Activated naive CD4-positive, alpha-beta T cell (primary cell): Measurements from ENCODE around the gene MYLK.

Source experiments
- DNase-seq, 4 experiments: peaks; one replicate each; lab custom pipeline; 2025; lab: John Stamatoyannopoulos, UW

MYLK gene

DNA sequence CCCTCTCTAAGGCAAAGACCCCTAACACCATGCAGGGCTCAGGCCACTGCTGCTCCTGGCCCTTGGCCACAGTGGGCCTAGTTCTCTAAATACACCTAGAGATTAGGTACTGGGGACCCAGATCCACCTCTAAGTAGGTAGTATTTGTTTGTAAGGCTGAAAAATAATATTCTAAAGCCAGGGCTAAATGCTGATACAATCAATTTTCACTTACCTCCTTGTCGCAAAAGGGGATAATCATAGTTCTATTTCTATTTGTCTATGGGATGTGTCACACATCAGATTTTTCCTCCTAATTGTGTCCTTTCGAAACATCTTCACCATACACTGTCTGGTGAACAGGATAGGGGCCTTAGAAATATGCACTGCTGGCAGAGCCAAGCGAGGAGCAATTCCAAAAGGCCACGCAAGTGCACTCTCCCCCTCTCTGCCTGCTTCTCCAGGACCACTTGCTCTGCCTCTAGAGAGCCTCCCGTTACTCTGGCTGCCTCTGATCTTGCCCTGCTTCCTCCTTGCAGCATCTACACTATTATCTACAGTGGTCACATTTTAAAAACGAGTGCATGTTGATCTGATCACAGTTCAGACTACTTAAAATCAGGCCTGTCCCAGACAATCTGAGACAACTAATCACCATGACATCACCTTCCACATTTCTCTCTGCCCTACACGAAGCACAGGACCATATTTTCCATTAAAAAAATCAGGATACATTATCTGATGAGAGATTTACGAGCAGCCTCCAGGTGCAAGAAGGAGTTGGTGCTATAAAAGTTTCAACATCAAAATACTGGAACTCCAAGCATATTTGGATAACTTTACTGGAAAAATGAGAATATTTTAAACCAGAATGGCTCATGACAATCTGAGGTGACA, 115.4 kb downstream of the MYLK start:
- no peak for DNase-seq

DNA sequence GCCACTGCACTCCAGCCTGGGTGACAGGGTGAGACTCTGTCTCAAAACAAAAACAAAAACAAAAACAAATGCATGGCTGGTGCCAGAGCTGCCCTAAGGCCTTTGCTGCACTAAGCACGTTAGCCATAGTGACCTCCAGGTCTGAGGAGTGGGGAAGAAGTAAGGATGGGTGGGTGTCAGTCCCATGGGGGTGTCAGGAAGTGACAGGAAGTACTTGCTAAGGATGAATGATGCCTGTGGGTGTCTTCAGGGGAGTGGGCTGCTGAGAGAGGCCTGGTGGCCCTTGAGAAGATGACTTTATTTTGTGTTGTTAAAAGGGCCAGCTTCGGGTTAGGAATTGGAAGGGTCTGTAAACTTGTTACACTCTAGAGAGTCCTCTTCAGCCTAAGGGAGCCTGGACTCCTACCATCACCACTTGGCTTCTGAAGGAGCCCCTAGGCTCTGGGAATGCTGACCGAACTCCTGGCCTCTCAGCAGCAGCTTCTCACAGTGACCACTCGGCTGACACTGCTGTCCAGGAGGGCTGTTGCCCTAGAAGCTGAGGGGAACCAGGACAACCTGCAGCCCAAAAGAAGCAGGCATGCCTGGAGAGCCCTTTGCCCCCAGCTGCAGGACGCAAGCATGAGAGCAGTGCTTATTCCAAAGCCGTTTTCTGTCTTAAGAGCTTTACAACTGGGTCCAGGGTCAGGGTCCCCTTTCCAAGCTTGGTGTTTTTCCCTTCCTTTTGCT, 116.4 kb downstream of the MYLK start:
- no peak for DNase-seq

DNA sequence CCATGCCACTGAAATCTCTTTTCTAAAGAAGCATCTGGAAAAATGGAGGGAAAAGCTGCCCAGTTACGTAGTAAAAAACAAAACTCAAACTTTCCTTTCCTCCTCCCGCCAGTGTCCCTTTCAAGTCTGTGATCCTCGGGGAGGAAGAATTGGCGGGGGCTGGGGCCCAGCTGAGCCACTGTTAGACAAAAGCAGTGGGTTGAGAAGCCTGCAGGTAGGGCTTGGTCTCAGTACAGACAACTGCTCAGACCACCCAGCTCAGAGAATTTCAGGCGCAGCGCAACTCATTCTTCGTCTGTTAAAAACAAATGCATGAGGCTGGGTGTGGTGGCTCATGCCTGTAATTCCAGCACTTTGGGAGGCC, 117.1 kb downstream of the MYLK start:
- no peak for DNase-seq

DNA sequence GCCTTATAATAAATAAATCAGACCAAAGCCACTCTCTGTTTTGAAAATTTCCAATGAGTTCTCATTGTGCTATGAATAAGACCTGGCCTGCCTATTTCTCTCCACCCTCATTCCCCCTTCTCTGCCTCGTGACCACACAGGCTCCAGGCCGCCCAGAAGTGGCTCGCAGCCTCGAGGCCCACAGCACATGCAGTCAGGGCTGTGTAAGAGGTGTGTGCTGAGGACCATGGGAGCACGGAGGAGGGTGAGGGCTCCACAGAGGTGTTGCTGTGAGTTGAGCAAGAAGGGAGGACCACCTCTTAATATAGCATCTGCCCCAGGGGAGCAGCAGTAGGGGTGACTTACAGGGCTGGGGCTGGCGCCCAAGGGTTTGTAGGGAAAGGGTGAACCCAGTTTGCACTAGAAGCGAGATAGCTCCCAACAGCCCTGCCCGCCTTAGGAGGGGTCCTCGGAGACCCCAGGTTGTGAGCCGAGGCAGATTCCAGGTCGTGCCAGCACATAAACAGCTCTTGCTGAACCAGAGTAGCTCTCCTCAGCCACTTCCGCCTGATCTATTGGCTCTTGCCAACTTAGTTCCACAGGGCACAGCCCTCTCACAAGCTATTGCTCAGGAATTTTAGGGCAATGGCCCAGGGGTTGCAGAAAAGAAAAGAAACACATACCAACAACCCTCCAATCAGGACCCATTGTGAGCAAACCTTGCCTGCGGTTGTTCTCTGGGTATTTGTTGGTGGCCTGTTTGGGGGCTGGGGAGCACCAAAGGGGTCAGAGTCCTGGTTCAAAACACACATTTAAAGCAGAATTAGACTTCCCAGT, 117.7 kb downstream of the MYLK start:
- no peak for DNase-seq

DNA sequence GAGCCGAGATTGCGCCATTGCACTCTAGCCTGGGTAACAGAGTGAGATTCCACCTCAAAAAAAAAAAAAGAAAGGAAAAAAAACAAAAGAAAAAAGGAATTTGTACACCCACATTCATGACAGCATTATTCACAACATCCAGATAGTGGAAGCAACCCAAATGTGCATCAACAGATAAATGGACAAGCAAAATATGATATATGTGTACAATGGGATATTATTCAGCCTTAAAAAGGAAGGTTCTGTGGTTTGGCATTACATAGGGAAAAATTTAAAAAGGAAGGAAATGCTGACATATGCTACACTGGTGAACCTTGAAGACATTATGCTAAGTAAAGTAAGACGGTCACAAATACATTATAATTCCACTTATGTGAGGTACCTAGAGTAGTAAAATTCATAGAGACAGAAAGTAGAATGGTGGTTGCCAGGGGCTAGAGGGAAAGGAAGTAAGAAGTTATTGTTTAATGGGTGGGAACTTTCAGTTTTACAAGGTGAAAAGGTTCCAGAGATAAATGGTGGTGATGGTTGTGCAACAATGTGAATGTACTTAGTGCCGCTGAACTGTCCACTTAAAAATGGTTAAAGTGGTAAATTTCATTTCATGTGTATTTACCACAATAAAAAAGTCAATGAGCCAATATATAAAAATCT, 118.5 kb downstream of the MYLK start:
- DNase-seq = no peak

DNA sequence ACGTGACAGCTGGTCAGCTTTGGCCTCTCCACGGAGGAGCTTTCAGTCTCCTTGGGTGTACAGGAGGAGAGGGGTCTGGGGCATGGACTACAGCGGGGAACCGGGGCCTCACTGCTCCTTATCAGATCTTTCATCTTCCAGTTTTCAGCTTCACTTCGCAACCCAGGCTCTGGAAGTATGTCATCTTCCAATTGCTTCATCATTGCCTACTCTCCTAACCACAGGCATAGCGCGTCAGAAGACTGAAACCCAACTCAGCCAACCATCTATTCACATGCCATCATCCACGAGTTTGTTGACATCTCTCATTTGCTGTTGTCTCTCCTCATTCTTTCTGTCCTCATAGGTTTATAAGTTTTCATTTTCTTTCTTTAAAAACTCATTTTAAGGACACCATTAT, 119.5 kb downstream of the MYLK start:
- DNase-seq = no peak

DNA sequence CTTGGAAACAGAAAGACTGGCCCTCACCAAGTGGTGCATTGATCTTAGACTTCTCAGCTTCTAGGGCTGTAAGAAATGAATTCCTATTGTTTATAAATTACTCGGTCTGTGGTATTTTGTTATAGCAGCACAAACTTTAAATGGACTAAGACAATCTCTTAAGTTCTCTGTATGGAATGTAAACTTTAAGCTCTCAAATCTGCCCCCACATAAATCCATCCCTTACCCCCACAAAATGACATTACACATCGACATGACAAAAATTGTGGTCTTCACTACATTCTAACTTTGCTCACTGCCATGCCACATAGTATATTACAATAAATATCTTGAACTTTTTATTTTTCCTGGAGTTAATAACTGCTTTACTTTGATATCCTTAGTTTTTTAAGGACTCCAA, 121.3 kb downstream of the MYLK start:
- DNase-seq = no peak

DNA sequence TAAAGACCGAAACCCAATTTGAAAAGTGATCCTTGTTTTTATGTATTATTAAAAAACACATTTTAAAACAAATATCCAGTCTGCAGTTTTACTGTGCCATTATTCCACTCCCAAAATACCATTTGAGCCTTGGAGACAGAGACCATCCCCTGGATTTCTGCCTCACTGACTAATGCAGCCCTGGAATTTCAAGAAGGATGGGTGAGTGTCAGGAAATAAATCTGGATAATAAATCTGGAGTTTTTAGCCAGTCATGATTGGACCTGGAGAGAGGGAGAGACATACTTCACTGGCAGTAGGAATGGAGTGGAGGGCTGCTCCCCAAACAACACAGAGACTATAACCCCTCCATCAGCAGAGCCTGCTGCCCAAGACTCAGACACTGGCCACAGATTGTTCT, 123.3 kb downstream of the MYLK start:
- no peak for DNase-seq

DNA sequence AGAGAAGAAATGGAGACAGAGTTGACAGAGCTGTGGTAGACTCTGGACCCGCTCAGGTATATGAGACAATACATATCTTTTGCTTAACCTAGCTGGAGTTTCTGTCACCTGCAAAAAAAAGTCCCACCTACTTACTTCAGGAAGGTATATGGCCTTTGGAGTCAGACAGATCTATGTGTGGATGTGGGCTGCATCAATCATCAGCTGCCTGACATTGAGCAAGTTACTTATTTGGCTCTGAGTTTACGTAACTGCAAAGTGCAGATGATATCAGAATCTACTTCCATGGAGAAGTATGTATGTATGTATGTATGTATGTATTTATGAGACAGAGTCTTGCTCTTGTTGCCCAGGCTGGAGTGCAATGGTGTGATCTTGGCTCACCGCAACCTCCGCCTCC, 124.3 kb downstream of the MYLK start:
- no peak for DNase-seq

DNA sequence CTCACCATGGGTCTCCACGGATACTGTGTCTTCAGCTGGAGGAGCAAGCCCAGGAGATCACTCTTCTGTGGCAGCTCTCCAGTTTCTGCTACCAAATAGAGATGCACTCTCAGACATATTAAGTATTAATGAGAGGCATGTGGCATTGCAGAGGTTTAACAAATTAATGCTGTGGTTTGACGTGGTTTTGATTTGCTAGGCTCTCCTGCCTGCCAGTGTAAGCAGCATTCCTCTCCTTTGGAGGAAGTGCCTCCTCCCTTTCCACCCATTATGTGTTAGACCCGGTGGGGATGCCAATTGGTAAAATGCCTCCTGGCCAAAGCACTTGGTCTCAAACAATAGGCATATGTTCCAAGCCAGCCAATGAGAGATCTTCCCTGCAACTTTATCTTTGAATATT, 124.8 kb downstream of the MYLK start:
- DNase-seq = no peak

DNA sequence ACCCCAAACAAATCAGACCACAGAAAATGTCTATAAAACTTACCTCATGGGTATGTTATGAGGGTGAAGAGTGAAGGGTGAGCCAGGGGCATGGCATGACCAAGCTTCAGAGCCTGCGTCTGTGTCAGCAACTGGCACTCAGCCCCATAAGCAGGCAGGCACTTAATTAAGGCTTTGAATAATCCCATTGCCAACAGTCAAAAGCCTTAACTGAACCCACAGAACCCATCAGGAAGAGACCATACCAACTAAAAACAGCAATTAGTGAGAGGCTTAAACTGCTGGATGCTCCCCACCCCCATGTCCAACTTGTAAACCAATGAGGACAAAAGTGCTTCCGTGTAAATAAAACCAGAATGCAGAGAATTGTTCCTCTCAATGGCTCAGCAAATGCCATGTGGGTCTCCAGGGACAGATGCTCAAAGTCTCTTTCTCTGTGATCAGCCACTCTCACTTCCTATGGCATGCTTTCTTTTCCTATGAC, 126.0 kb downstream of the MYLK start:
- no peak for DNase-seq

DNA sequence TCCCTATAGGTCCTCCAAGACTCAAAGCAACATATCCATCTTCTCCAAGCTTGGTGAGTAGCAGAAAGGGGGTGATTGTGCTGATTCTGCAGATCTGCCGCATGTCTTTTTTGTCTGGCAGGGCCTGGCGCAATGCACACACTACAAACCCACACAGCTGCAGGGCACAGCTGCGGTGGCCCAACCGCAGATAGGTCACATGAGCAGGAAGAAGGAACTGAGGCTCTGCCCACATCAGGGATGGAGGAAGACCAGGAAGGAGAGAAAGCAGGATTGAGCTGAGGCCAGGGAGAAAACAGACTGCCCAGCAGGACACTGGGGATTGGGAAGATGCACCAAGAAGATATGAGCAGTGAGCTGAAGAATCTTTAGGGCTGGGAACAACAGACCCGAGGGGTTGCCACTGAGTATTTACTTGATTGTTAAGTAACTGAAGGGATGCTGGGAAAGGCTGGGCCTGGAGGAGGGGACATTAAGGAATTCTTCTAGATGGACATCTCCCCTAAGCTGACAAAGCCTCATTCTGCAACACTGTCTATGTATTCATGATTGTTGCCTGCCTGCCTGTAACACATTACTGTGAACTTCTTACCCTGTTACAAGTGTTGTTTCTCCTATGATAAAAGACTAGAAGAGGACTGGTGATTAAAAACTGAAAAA, 126.7 kb downstream of the MYLK start:
- no peak for DNase-seq

DNA sequence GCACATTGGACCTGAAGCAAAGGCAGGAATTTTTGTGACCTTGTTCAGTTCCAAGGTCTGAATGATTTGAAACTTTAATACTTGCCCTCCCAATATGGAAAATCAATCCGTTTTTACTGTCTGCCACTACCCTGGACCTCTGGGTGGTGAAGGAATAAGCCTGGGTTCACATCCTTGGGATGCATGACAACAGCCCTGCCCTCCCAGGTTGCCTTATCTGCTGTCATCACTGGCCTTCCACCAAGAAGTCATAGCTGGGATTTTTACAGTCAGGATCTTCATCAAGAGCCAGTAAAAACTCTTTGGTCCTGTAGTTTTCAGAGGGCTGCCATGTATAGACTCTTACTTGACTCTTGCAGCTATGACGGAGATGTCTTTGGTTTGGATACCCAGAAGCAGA, 128.6 kb downstream of the MYLK start:
- no peak for DNase-seq

DNA sequence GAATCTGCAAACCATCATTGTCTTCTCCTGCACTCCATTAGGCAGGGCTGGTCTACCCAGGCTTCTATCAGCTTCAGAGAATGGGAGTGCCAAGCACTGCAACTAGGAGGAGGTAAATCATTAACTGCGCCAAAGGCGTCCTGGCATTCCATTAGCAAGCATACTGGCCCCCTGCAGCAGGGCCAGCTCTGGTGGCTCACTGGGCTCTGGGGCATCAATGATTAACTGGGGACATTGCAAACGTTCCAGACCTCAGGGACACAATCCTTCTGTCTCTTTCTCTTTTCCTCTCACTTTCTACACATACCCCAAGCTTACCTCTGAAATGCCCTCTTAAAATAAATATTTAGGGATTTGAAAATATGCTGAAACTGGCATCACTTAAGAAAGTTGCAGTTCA, 129.0 kb downstream of the MYLK start:
- DNase-seq = no peak

DNA sequence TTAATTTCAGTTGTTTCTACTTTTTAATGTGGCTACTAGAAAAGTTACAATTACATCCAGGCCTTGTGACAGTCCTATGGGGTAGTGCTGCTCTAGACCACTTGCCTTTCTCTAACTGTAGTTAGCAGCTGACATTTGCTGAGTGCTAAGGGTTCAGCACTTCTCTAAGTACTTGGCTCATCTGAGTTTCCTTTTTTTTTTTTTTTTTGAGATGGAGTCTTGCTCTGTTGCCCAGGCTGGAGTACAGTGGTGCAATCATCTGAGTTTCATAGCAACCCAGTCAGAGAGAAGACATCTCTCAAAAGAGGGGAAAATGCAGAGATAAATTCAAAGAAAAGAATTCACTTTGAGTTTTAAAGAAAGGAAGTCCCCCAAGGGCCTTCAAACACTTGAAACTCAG, 130.8 kb downstream of the MYLK start:
- DNase-seq = no peak

DNA sequence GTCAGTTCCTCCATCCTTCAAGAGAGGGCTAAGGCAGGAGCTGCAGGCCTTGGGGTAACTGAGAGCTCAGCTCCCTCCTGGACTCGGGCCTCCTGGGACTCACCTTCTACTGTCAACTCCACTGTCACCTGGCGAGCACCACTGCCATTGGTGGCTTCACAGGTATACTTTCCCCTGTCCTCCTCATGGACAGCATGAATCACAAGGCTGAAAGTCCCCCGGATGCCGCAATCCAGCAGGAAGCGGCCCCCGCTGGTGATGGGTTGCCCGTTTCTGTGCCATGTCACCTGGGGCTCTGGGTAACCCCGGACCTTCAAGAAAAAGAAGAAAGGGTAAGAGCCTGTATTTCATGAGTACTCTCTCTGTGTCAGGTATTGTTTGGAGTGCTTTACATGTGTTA, 131.9 kb downstream of the MYLK start:
- no peak for DNase-seq

DNA sequence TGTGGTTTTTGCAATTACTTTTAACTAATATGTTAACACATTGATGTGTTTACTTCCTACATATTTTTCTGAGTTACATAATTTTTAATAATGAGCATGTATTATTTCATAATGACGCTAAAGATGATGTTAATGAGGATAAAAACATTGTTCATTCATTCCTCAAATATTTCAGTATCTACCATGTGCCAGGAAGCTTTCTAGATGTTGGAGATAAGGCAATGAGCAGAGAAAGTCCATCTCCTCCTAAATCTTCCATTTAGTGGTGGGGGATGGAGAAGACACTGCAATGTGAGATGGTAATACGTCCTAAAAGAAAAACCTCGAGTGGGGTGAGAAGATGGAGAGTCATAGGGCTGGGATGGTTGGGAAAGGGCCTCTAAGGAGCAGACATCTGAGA, 132.7 kb downstream of the MYLK start:
- no peak for DNase-seq

DNA sequence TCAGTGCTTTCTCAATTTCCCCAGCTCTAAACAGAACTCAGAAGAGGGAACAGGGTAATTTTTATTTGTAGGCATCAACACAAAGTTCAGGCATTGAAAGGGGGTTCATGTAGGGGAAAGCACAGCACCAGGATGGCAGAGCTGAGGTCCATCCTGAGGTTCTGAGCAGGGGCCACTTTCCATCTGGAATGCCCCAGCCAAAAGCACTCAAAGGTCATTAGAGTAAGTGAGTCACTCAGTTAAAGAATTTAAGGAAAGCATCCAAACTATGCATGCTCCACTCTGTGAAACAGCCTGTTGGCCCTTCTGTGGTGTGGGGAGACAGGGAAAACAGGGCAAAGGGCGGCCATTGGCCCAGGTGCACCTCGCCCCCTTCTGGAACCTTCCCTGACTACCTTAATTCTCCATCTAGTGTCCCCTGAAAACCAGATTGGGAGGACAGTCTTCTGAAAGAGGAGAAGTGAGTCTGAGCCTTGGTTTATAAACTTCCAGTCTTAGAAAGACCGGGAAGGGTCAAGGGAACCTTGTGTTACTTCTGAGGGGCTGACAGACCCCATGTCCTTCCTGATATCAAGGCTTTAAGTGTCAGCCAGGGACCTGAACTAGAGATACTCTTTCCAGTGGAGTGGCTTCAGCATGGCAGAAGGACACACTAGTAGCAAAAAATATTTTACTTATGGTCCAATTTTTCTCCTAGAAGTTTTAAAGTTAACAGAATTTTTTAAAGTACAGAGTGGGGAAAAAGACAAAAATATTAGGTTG, 133.3 kb downstream of the MYLK start:
- DNase-seq = no peak

DNA sequence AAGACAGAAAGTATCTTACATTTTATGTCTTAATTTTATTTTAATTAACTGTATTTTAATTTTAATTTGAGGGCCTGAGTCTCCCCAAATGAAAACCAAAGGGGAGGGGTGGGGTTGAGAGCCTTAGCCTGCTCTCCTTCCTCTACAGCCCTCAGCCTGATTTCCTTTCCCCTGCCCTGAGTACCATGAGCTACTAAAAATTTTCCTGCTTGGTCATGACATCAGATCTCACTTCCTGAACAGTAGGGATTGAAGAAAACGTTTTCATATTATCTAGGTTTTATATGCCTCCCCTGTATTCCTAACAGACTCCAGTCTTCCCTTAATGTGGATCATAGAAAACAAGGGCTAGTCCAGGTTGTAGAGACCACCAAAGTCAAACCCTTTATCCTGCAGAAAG, 133.9 kb downstream of the MYLK start:
- DNase-seq = no peak

DNA sequence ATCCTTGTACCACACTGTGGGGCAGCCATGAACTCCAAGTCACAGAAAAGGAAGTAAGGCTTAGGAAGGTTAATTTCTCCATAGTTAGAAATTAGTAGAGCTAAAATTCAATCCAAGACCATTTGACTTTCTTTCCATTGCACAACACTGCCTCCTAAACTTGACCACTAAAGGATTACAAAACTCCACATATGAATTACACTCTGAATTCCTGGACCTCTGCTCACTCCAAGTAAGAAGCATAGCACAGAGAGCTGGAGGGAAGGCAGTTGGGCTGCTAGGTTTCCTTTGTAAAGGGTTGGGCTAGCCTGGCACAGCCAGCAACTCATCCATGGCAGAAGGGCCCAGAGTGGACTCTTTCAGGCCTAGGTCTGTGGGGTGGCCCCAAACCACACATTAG, 134.4 kb downstream of the MYLK start:
- no peak for DNase-seq
